ENCODE data around the gene YIPF1.

- TF ChIP-seq SP1 (CRISPR knock-in tag; conservative IDR thresholded peaks at IDR 0.05) (peak; percentile 77; the same call in 1 of the 2 replicates), MAX (CRISPR knock-in tag; IDR thresholded peaks at IDR 0.05) (peak; percentile 86)
Observed at GRCh38 chr1:53837924-53838653, 51.5 kb downstream of the YIPF1 start, which contains the start of gene NDC1.
